ENCODE results near the gene GPR149. TPM values are rescaled to one million over a fixed set of nuclear protein-coding genes. Genes with fewer than 3 reads are reported as not detected.
"Not testable (repeated sequence)": the region's sequence is repeated elsewhere in the genome, so short reads cannot be mapped to it uniquely, and the experiment has no call there.

The GPR149 gene, protein sequence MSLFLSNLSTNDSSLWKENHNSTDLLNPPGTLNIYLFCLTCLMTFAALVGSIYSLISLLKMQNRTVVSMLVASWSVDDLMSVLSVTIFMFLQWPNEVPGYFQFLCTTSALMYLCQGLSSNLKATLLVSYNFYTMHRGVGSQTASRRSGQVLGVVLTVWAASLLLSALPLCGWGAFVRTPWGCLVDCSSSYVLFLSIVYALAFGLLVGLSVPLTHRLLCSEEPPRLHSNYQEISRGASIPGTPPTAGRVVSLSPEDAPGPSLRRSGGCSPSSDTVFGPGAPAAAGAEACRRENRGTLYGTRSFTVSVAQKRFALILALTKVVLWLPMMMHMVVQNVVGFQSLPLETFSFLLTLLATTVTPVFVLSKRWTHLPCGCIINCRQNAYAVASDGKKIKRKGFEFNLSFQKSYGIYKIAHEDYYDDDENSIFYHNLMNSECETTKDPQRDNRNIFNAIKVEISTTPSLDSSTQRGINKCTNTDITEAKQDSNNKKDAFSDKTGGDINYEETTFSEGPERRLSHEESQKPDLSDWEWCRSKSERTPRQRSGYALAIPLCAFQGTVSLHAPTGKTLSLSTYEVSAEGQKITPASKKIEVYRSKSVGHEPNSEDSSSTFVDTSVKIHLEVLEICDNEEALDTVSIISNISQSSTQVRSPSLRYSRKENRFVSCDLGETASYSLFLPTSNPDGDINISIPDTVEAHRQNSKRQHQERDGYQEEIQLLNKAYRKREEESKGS
- not detected for total RNA-seq
- long read RNA-seq: 0 reads

GRCh38 chr3:154430014-154430413, at the start of gene GPR149:
Gene GPR149, minus strand, starts transcription at chr3:154430190. Its CDS starts 575 bp downstream, at chr3:154429615.
- DNase-seq (ENCODE audit: low spot score): no peak

GRCh38 chr3:154473769-154474168, 43.8 kb upstream of the GPR149 start:
- DNase-seq (ENCODE audit: low spot score): no peak

- no peak for DNase-seq (ENCODE audit: low spot score)
These were observed 39.6 kb upstream of the GPR149 start for GRCh38 chr3:154469585-154469984.

DNA sequence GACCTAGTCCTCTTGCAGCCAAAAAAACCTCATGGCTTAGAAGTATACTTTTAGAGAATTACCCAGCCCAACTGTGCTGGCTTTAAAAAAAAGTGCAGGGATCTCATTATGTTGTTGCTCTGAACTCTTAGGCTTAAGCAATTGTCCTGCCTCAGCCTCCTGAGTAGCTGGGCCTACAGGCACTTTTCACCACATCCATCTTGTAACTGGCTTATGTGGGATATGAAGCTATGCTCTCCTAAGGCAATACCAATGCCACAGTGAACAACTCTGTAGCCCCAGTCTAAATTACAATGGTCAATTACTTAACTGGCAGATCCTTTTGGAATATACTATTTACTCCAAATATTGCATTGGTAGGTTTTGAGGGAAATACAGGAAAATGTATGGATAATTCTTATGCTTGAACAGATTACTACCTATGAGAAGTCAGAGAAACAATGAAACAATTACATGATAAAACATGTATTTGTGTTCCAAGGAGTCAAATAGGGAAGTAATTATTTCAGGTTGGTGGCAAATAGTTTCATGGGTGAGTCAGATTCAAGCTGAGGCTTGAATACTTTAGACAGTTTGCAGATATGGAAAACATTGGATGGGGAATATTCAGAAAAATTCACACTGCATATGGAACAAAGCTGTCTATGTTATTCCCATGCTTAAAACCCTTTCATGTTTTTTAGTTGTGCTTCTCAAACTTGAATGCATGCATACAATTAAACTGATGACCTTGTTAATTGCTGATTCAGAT, 34.6 kb upstream of the GPR149 start:
- no peak for DNase-seq (ENCODE audit: low spot score)

DNA sequence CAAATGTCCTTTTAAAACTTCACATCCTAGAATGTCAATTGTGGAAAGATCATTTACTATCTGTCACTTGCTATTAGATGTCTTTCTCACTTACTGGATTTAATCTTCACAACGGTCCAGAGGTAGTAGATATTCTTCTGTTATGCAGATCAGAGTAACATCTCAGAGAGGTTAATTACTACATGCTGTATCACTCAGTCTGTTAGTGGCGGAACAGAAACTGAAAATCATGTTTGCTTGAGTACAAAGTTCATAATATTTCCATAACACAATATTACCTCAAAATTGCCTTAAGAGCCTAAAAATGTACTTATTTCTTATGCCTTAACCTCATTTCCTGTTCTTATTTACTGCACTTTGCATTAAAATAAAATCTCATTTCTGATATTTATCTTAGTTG, 28.6 kb upstream of the GPR149 start:
- no peak for DNase-seq (ENCODE audit: low spot score)

DNA sequence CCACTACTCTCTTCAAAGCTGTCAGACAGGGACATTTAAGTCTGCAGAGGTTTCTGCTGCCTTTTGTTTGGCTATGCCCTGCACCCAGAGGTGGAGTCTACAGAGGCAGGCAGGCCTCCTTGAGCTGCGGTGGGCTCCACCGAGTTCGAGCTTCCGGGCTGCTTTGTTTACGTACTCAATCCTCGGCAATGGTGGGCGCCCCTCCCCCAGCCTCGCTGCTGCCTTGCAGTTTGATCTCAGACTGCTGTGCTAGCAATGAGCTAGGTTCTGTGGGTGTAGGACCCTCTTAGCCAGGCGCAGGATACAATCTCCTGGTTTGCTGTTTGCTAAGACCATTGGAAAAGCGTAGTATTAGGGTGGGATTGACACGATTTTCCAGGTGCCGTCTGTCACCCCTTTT, 9.1 kb upstream of the GPR149 start:
- DNase-seq (ENCODE audit: low spot score): not testable (repeated sequence)

DNA sequence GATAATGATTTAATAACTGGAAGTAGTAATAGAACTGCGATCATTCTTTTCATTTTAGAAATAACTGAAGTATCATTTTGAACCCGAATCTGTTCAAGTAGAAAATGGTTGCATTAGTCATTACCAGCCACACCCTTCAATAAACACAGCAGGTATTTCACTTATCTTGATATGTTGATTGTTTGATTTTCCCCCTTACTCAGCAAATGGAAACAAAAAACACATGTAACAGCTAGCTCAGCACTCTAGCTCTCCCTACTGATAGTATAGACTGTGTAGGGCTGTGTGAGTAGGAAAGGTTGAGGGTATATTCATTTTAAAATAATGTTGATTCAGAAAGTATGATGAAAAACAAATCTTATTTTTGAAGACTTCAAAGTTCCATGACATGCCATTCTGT, 1.1 kb upstream of the GPR149 start:
- no peak for DNase-seq (ENCODE audit: low spot score)

DNA sequence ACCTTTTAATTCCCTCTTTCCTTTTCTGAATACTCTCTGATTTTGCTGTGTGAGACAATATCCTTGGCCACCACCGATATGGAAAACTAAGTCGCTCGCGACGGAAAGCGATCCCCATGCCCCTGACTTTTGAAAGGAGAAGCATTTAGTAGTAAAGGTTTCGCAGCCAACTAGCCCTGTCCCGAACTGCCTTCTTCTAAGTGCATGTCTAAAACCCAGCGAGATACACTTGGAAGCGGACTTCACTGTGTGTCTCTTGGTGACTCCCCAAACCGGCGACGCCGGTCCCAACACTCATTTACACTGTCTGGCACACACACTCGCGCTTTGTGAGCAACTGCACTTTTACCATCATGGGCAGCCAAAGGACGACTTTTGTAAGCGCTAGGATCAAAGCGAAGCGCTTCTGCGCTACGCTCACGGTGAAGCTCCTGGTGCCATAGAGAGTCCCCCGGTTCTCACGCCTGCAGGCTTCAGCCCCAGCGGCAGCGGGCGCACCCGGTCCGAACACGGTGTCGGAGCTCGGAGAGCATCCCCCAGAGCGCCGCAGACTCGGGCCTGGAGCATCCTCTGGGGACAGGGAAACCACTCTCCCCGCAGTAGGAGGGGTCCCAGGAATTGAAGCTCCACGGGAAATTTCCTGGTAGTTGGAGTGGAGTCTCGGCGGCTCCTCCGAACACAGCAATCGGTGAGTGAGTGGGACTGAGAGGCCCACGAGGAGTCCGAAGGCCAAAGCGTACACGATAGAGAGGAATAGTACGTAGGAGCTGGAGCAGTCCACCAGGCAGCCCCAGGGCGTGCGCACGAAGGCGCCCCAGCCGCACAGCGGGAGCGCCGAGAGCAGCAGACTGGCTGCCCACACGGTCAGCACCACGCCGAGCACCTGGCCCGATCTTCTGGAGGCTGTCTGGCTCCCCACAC, 1.4 kb downstream of the GPR149 start:
- DNase-seq (ENCODE audit: low spot score): peak; percentile 79

- DNase-seq (ENCODE audit: low spot score): peak; percentile 65
These were observed 2.2 kb downstream of the GPR149 start for GRCh38 chr3:154427685-154428285.

- no peak for DNase-seq (ENCODE audit: low spot score)
These were observed 7.3 kb downstream of the GPR149 start for GRCh38 chr3:154422694-154423093.

DNA sequence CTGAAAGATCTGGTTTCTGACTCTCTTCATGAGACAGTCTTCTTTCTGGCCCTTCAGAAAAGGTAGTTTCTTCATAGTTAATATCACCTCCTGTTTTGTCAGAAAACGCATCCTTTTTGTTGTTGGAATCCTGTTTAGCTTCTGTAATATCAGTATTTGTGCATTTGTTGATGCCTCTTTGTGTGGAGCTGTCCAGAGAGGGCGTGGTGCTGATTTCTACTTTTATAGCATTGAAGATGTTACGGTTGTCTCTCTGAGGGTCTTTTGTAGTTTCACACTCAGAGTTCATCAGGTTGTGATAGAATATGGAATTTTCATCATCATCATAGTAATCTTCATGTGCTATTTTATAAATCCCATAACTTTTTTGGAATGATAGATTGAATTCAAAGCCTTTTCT, 8.9 kb downstream of the GPR149 start:
- no peak for DNase-seq (ENCODE audit: low spot score)

GRCh38 chr3:154398084-154398967, 31.7 kb downstream of the GPR149 start:
- DNase-seq (ENCODE audit: low spot score): no peak

DNA sequence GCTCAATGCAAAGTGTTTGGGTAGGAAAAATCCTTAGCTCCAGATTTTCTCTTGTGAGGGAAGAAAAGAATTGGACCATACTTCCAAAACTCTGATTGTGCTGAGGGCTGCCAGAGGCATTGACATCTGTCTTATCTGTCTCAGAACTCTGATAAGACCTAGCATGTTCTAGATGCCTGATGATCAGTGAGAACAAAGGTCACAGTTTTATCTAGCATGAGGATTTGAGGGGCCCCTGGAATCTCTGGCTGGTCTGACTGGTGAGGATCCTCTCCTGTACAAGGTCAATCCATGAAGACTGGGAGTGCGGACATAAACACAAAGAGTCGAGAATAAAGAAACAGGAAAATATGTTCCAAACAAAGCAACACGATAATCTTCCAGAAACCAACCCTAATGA, 40.1 kb downstream of the GPR149 start:
- no peak for DNase-seq (ENCODE audit: low spot score)

DNA sequence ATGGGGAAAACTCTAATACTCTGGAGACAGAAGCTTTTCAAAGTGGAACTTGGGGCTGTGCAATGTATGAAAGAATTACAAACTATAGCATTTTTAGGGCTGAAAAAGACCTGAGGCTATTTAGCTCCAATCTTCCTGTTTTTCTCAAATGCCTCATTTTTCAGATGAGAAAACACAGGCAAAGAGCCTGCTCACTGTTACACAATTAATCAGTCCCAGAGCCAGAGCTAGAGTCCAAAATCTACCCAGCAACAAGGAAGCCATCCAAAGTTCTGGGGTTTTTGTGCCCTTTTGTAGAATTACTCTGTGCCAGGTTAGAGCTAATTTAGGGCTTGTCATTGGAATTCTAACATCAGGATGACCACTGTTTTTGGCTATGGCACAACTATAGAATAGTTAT, 45.5 kb downstream of the GPR149 start:
- no peak for DNase-seq (ENCODE audit: low spot score)

DNA sequence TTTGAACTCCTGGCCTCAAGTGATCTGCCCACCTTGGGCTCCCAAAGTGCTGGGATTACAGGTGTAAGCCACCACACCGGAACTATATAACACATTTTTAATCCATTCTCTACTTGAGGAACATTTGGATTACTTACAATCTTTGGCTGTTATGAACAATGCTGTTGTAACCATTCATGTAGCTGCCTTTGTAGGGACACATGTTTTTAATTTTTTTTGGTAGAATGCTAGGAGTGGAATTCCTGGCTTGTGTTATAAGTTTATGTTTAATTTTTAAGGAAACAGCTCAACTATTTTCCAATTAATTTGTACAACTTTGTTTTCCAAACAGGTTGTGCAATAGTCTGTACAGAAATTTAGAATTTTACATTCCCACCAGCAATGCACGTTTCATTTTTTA, 51.7 kb downstream of the GPR149 start:
- no peak for DNase-seq (ENCODE audit: low spot score)

- no peak for DNase-seq (ENCODE audit: low spot score)
These were observed 62.8 kb downstream of the GPR149 start for GRCh38 chr3:154367221-154367620.

DNA sequence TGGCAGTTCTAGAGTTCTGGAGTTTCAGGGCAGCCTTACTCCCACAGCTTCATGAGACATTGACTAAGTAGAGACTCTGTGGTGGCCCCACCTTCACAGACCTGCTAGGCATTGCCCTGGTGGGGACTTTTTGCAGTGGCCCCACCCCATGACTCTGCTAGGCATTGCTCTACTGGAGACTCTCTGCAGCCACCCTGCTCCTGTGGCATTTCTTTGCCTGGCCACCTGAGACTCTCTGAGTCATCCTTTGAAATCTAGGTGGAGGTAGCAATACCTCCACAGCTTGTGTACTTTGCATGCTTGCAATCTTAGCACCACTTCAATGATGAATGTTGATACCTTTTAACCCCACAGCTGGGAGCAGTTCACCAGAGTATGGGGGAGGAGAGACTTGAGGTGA, 65.1 kb downstream of the GPR149 start:
- DNase-seq (ENCODE audit: low spot score): no peak

- DNase-seq (ENCODE audit: low spot score): no peak
These were observed 68.9 kb downstream of the GPR149 start for GRCh38 chr3:154361099-154361498.

DNA sequence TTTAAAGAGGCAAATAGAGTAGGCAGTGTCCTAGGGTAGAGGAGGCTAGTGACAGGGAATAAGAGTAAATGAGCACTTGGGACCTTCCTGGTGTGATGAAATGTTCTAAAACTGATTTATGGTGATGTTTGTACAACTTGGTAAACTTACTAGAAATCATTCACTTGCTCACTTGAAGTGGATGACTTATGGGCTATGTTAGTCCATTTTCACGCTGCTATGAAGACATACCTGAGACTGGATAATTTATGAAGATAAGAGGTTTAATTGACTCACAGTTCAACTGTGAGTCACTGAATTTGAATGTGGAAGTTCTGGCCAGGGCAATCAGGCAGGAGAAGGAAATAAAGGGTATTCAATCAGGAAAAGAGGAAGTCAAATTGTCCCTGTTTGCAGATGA, 74.0 kb downstream of the GPR149 start:
- DNase-seq (ENCODE audit: low spot score): no peak

Measured in mesenteric fat pad (tissue), 1 donor.